Measurements from ENCODE around the gene ZNF292. TPM values are rescaled to one million over a fixed set of nuclear protein-coding genes. Genes with fewer than 3 reads are reported as not detected.

The ZNF292 gene
- total RNA-seq, 1 experiment from 2014 or later: 34.1 TPM

DNA sequence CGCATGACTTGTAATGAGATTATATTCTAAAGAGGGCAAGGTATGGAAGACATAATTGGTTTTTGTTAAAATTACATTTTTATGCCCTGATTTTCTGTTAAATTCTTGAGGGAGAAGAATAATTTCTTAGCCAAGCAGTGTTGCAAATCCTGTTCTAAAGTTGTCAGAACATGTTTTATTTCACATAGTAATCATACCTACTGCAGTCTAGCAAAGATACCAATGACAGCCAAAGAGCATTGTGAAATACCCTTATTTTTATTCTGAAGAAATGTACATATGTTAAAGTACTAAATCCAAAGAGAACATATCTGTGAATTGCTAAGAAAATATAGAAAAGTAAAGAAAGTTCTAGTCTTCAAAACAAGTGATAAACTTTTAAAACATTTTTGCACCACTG is 127.4 kb downstream of the ZNF292 start:
- no peak overlapping the region for H3K4me3 ChIP-seq
- H3F3A ChIP-seq (ENCODE audit: insufficient read depth, low read depth): no peaks in the 10 kb centered on the region
- no peak for DNase-seq
- H3K9me3 ChIP-seq (ENCODE audit: insufficient read depth, low read depth): no peaks in the 10 kb centered on the region
- intact Hi-C loops (cut with micrococcal nuclease; ENCODE audit: unreplicated experiment): no loop called here
- no peaks in the 10 kb centered on the region for H3K36me3 ChIP-seq (ENCODE audit: low read depth)
- H3K4me2 ChIP-seq: no peak overlapping the region
- POLR2A ChIA-PET (ENCODE audit: unreplicated experiment): no interaction called here
- no peaks in the 10 kb centered on the region for H3K27me3 ChIP-seq (ENCODE audit: insufficient read depth, low read depth)
- H3K27ac ChIP-seq: no peak overlapping the region
- H2AFZ ChIP-seq: no peak overlapping the region
- TF ChIP-seq EZH2 (IDR thresholded peaks at IDR 0.05; ENCODE audit: low read depth): no peak
- TF ChIP-seq, protein P1, sequence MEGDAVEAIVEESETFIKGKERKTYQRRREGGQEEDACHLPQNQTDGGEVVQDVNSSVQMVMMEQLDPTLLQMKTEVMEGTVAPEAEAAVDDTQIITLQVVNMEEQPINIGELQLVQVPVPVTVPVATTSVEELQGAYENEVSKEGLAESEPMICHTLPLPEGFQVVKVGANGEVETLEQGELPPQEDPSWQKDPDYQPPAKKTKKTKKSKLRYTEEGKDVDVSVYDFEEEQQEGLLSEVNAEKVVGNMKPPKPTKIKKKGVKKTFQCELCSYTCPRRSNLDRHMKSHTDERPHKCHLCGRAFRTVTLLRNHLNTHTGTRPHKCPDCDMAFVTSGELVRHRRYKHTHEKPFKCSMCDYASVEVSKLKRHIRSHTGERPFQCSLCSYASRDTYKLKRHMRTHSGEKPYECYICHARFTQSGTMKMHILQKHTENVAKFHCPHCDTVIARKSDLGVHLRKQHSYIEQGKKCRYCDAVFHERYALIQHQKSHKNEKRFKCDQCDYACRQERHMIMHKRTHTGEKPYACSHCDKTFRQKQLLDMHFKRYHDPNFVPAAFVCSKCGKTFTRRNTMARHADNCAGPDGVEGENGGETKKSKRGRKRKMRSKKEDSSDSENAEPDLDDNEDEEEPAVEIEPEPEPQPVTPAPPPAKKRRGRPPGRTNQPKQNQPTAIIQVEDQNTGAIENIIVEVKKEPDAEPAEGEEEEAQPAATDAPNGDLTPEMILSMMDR (conservative IDR thresholded peaks at IDR 0.05): no peak
- no peaks in the 10 kb centered on the region for H4K20me1 ChIP-seq (ENCODE audit: insufficient read depth)
- no TSS peak for BruUV-seq (replicated peaks)
- H3K9me2 ChIP-seq (ENCODE audit: insufficient read depth): no peaks in the 10 kb centered on the region
- no peaks in the 10 kb centered on the region for H3K4me1 ChIP-seq (replicated peaks; ENCODE audit: insufficient read depth)
- no peaks in the 10 kb centered on the region for H3K79me2 ChIP-seq (ENCODE audit: low read depth)
- CTCF ChIA-PET: no interaction called here

- Histone ChIP-seq H2AFZ (no peak overlapping the region), H3K4me2 (no peak overlapping the region), H3K4me1 (replicated peaks; ENCODE audit: insufficient read depth) (no peaks in the 10 kb centered on the region), H3K27ac (no peak overlapping the region), H3K79me2 (ENCODE audit: low read depth) (no peaks in the 10 kb centered on the region), H4K20me1 (ENCODE audit: insufficient read depth) (no peaks in the 10 kb centered on the region), H3K4me3 (no peak overlapping the region), H3K9me2 (ENCODE audit: insufficient read depth) (no peaks in the 10 kb centered on the region), H3K36me3 (ENCODE audit: low read depth) (no peaks in the 10 kb centered on the region), H3K9me3 (ENCODE audit: insufficient read depth, low read depth) (no peaks in the 10 kb centered on the region), H3K27me3 (ENCODE audit: insufficient read depth, low read depth) (no peaks in the 10 kb centered on the region), H3F3A (ENCODE audit: insufficient read depth, low read depth) (no peaks in the 10 kb centered on the region)
- no TSS peak for BruUV-seq (replicated peaks)
- intact Hi-C loops (cut with micrococcal nuclease; ENCODE audit: unreplicated experiment): no loop called here
- ChIA-PET POLR2A (ENCODE audit: unreplicated experiment) (no interaction called here), CTCF (no interaction called here)
- no peak for TF ChIP-seq EZH2 (IDR thresholded peaks at IDR 0.05; ENCODE audit: low read depth)
- TF ChIP-seq, protein P1 (conservative IDR thresholded peaks at IDR 0.05): no peak
- DNase-seq: no peak
Observed at GRCh38 chr6:87283461-87283860, 128.1 kb downstream of the ZNF292 start.

GRCh38 chr6:87287251-87287650 is 131.9 kb downstream of the ZNF292 start:
- no peak overlapping the region for H3K4me3 ChIP-seq
- no peak overlapping the region for H3K27ac ChIP-seq
- POLR2A ChIA-PET (ENCODE audit: unreplicated experiment): no interaction called here
- CTCF ChIA-PET: no interaction called here
- H3K4me1 ChIP-seq (replicated peaks; ENCODE audit: insufficient read depth): no peaks in the 10 kb centered on the region
- no peak for TF ChIP-seq EZH2 (IDR thresholded peaks at IDR 0.05; ENCODE audit: low read depth)
- TF ChIP-seq, protein P1 (conservative IDR thresholded peaks at IDR 0.05): no peak
- H3K4me2 ChIP-seq: no peak overlapping the region
- H3K9me2 ChIP-seq (ENCODE audit: insufficient read depth): no peaks in the 10 kb centered on the region
- H3K36me3 ChIP-seq (ENCODE audit: low read depth): no peaks in the 10 kb centered on the region
- no peaks in the 10 kb centered on the region for H4K20me1 ChIP-seq (ENCODE audit: insufficient read depth)
- no peaks in the 10 kb centered on the region for H3K27me3 ChIP-seq (ENCODE audit: insufficient read depth, low read depth)
- no peaks in the 10 kb centered on the region for H3K79me2 ChIP-seq (ENCODE audit: low read depth)
- no peak for DNase-seq
- BruUV-seq (replicated peaks): no TSS peak
- H3F3A ChIP-seq (ENCODE audit: insufficient read depth, low read depth): no peaks in the 10 kb centered on the region
- no peak overlapping the region for H2AFZ ChIP-seq
- intact Hi-C loops (cut with micrococcal nuclease; ENCODE audit: unreplicated experiment): no loop called here
- no peaks in the 10 kb centered on the region for H3K9me3 ChIP-seq (ENCODE audit: insufficient read depth, low read depth)

All from PC-9 (cell line).